HEK293T (cell line): ENCODE data around the gene INPP5A.

Source experiments
- ARNT ChIP-seq: fragments of 450-650 bp; IDR thresholded peaks from 2 replicates; pipeline ENCODE4 v1.6.1; 2017; ENCODE audit warnings: mild to moderate bottlenecking
- BHLHE40 ChIP-seq: fragments of 450-650 bp; IDR thresholded peaks from 2 replicates; pipeline ENCODE4 v1.6.1; 2016; ENCODE audit warnings: mild to moderate bottlenecking, moderate library complexity, borderline replicate concordance
- CTBP1 ChIP-seq: fragments of 450-650 bp; IDR thresholded peaks from 2 replicates; pipeline ENCODE4 v1.6.1; 2016; ENCODE audit warnings: borderline replicate concordance
- ELF4 ChIP-seq: fragments of 450-650 bp; IDR thresholded peaks from 2 replicates; pipeline ENCODE4 v1.6.1; 2017; ENCODE audit warnings: antibody characterized with exemption
- FOXA1 ChIP-seq: fragments of 450-650 bp; IDR thresholded peaks from 2 replicates; pipeline ENCODE4 v1.6.1; 2016; ENCODE audit warnings: mild to moderate bottlenecking
- FOXK2 ChIP-seq: fragments of 450-650 bp; IDR thresholded peaks from 2 replicates; pipeline ENCODE4 v1.6.1; 2016; ENCODE audit warnings: mild to moderate bottlenecking
- FOXM1 ChIP-seq: fragments of 450-650 bp; IDR thresholded peaks from 2 replicates; pipeline ENCODE4 v1.6.1; 2017; ENCODE audit warnings: mild to moderate bottlenecking, borderline replicate concordance
- HDGF ChIP-seq: fragments of 450-650 bp; IDR thresholded peaks from 2 replicates; pipeline ENCODE4 v1.6.1; 2017; ENCODE audit warnings: antibody characterized with exemption, borderline replicate concordance
- LEF1 ChIP-seq: fragments of 450-650 bp; IDR thresholded peaks from 2 replicates; pipeline ENCODE4 v1.6.1; 2017; ENCODE audit warnings: mild to moderate bottlenecking, borderline replicate concordance
- NFRKB ChIP-seq: fragments of 450-650 bp; IDR thresholded peaks from 2 replicates; pipeline ENCODE4 v1.6.1; 2016; ENCODE audit warnings: mild to moderate bottlenecking, moderate library complexity
- SP1 ChIP-seq: fragments of 450-650 bp; IDR thresholded peaks from 2 replicates; pipeline ENCODE4 v1.6.1; 2017
- SUZ12 ChIP-seq: fragments of 450-650 bp; IDR thresholded peaks from 2 replicates; pipeline ENCODE4 v1.6.1; 2016; ENCODE audit warnings: mild to moderate bottlenecking
- TARDBP ChIP-seq: fragments of 450-650 bp; IDR thresholded peaks from 2 replicates; pipeline ENCODE4 v1.6.1; 2016
- TF ChIP-seq, protein P1 (sequence below): fragments of 450-650 bp; IDR thresholded peaks from 2 replicates; pipeline ENCODE4 v1.6.1; 2016

DNA sequence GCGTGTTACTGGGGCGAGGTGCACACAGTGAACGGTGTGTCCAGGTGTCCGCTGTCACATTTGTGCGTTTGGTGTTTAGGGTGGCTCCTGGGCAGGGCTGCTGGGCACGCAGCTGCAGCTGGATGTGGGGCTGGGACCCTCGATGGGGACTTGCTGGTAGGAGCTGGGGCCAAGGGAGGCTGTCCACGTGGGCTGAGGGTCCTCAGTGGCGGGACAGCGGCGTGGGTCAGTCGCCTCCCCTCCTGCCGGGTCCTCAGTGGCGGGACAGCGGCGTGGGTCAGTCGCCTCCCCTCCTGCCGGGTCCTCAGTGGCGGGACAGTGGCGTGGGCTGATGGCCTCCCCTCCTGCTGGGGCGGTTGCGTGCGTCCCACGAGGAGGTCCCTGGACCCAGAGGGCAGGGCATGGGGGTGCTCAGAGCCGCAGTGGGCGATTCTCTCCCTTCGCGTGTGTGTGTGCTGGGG is 68.5 kb downstream of the INPP5A start:
- TF ChIP-seq HDGF (no peak), FOXM1 (no peak), SUZ12 (no peak), TARDBP (no peak), ELF4 (no peak), LEF1 (no peak), FOXK2 (no peak), CTBP1 (no peak), SP1 (no peak), ARNT (no peak), NFRKB (no peak), BHLHE40 (no peak), FOXA1 (no peak)
- TF ChIP-seq, protein P1, sequence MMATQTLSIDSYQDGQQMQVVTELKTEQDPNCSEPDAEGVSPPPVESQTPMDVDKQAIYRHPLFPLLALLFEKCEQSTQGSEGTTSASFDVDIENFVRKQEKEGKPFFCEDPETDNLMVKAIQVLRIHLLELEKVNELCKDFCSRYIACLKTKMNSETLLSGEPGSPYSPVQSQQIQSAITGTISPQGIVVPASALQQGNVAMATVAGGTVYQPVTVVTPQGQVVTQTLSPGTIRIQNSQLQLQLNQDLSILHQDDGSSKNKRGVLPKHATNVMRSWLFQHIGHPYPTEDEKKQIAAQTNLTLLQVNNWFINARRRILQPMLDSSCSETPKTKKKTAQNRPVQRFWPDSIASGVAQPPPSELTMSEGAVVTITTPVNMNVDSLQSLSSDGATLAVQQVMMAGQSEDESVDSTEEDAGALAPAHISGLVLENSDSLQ: no peak
